Measurements from ENCODE around the gene PBLD. TPM values are rescaled to one million over a fixed set of nuclear protein-coding genes. Genes with fewer than 3 reads are reported as not detected.

The PBLD gene
- total and polyA plus RNA-seq, 9 of the 15 experiments (the other 6 are each of a cell fraction or from before 2014, with no cell fraction given): 1.2 to 4.3 (median 2.5) TPM

- no peak for TF ChIP-seq COPS2 (conservative IDR thresholded peaks at IDR 0.05)
- TF ChIP-seq SP1 (CRISPR knock-in tag; IDR thresholded peaks at IDR 0.05): no peak
- TF ChIP-seq SAFB2 (IDR thresholded peaks at IDR 0.05; ENCODE audit: borderline replicate concordance, low read depth, low read length, severe bottlenecking): no peak
- no peak for TF ChIP-seq NR2C1 (IDR thresholded peaks at IDR 0.05)
- no peak for TF ChIP-seq NR2C1 (tag; IDR thresholded peaks at IDR 0.05)
- no peak for TF ChIP-seq CLOCK (CRISPR knock-in tag; IDR thresholded peaks at IDR 0.05; ENCODE audit: borderline replicate concordance)
- TF ChIP-seq CTCFL (IDR thresholded peaks at IDR 0.05; ENCODE audit: borderline replicate concordance, insufficient read depth, low read depth, low read length, poor library complexity, severe bottlenecking): no peak
- no peak for TF ChIP-seq NR3C1 (CRISPR knock-in tag; IDR thresholded peaks at IDR 0.05)
- no peak for TF ChIP-seq HEY1 (CRISPR knock-in tag; IDR thresholded peaks at IDR 0.05; ENCODE audit: borderline replicate concordance)
- TF ChIP-seq NRF1 (conservative IDR thresholded peaks at IDR 0.05 in 1 of 2, IDR thresholded peaks at IDR 0.05 in 1 of 2): no peak
- 0 out of 2 replicates have a peak, but pooled peaks have one; percentile 28 for TF ChIP-seq TRIM28 (IDR thresholded peaks at IDR 0.05)
- TF ChIP-seq, protein P1, sequence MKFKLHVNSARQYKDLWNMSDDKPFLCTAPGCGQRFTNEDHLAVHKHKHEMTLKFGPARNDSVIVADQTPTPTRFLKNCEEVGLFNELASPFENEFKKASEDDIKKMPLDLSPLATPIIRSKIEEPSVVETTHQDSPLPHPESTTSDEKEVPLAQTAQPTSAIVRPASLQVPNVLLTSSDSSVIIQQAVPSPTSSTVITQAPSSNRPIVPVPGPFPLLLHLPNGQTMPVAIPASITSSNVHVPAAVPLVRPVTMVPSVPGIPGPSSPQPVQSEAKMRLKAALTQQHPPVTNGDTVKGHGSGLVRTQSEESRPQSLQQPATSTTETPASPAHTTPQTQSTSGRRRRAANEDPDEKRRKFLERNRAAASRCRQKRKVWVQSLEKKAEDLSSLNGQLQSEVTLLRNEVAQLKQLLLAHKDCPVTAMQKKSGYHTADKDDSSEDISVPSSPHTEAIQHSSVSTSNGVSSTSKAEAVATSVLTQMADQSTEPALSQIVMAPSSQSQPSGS (CRISPR knock-in tag; IDR thresholded peaks at IDR 0.05): no peak
- no peak for TF ChIP-seq TOE1 (IDR thresholded peaks at IDR 0.05; ENCODE audit: borderline replicate concordance)
- TF ChIP-seq TOE1 (CRISPR knock-in tag; IDR thresholded peaks at IDR 0.05; ENCODE audit: borderline replicate concordance, low read depth): no peak
- no peak for TF ChIP-seq ZKSCAN3 (CRISPR knock-in tag; IDR thresholded peaks at IDR 0.05)
- TF ChIP-seq ETV6 (IDR thresholded peaks at IDR 0.05; ENCODE audit: borderline replicate concordance in 1 of 2, low read depth in 2 of 2, low read length in 1 of 2): no peak
- TF ChIP-seq ETV6 (CRISPR knock-in tag; IDR thresholded peaks at IDR 0.05; ENCODE audit: borderline replicate concordance): no peak
- TF ChIP-seq E2F8 (IDR thresholded peaks at IDR 0.05; ENCODE audit: low read depth, partially characterized antibody): no peak
- 0 out of 2 replicates have a peak, but pooled peaks have one; percentile 52 for TF ChIP-seq XRCC5 (IDR thresholded peaks at IDR 0.05; ENCODE audit: low read depth, low read length)
- no peak for TF ChIP-seq POLR2H (tag; IDR thresholded peaks at IDR 0.05; ENCODE audit: low read depth)
- TF ChIP-seq NFXL1 (CRISPR knock-in tag; IDR thresholded peaks at IDR 0.05): no peak
Observed at GRCh38 chr10:68348265-68348741, 15.6 kb upstream of the PBLD start (continued).
